HG02678 (cell line): Measurements from ENCODE around the gene EPB41.

Experiments
- ATAC-seq: cut with Tn5 transposase; IDR thresholded peaks from one replicate; pipeline ENCODE4 v1.9.1; 2021; ENCODE audit warnings: mild to moderate bottlenecking, moderate library complexity; ENCODE audit not compliant: unreplicated experiment

The EPB41 gene

GRCh38 chr1:28890836-28891235 is 23.5 kb upstream of the EPB41 start:
- no peak for ATAC-seq

- no peak for ATAC-seq
These were observed 23.1 kb upstream of the EPB41 start for GRCh38 chr1:28891256-28891655.

- ATAC-seq: no peak
These were observed 20.8 kb upstream of the EPB41 start for GRCh38 chr1:28893403-28894102.

- no peak for ATAC-seq
These were observed 19.6 kb upstream of the EPB41 start for GRCh38 chr1:28894785-28895184.

DNA sequence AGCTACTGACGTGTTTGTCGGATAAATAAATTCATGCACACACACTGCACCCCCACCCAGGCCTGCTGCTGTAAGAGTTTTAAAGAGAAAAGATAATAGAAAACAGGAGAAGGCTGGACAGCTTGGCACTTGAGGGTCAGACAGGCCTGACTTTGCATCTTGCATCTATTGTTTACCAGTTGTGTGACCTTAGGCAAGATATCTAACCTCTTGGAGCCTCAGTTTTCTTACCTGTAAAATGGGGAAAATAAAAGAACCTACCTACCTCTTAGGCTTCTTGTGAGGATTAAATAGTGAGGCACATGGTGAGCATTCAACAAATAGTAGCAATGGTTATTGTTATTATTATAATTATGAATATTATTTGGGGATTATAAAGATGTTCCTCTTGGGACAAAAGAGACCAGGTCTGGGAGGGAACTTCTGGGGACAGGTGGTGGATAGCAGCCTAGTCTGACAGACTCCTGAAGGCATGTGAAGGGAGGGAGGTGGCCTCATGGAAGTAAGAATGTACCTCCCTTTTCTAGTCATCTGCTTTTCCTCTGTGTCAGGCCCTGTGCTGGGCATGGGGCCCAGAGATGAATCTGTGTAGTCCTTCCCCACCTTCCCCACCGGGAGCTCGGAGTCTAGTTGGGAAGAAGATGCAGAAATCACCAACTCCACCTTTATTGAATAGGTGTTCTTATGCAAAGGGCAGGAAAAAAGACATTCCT is 18.3 kb upstream of the EPB41 start:
- ATAC-seq: no peak

DNA sequence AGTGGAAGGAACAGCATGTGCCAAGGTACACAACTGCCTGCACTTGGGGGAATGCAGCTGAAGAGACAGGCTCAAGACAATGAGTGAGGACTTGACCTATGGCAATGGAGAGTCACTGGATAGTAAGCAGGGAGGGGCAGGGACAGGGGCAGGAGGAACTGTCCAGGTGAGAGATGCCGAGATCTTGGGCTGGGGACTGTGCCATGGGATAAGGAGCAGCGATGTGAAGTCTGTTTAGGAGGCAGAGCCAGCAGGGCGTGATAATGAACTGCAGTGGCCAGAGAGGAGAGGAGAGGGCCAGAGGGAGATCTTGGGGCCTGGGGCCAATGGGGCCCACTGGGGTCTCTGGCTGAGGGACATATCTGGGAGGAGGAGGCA is 17.8 kb upstream of the EPB41 start:
- ATAC-seq: no peak

DNA sequence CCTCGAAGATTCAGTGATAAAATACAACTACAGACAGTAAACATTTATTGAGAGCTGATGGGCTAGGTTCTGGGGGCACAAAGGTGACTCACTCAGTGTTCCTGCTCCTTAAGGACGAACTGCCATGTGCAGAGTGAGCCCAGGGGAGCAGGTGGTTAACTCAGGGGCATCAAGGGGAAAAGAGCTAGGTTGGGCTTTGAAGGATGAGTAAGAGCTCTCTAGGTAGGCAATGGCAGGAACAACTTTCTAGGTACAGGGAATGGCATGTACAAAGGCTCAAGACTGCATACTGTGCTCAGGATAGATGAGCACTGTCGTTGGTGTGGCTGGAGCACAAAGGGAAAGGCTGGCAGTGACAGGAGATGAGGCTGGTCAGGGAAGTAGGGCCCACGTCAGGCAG is 16.6 kb upstream of the EPB41 start:
- no peak for ATAC-seq

DNA sequence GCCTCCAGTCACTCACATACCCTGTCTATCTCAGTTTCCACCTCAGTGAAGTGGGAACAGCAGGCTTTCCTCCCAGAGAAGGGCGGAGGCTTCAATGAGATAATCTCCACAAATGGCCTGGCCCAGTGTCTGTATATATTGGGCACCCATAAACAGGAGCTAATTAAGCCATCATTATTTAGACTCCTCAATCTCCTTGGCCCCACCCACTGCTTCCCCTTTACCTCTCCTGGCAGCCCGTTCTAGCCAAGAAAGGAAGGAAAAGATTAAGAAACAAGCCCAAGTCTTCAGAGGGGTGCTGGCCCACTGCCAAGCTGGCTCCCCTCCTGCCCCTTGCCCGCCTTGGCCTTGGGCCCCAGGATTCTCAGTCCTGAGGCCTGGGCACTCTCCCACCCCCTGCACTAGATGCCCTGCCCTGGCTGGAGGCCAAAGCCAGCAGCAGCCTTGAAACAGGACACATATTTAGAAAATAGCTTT is 15.9 kb upstream of the EPB41 start:
- ATAC-seq: no peak

GRCh38 chr1:28899267-28899666 is 15.1 kb upstream of the EPB41 start:
- ATAC-seq: no peak

- ATAC-seq: no peak
These were observed 13.8 kb upstream of the EPB41 start for GRCh38 chr1:28900562-28900961.

GRCh38 chr1:28902738-28903137 is 11.6 kb upstream of the EPB41 start:
- ATAC-seq: no peak

- no peak for ATAC-seq
These were observed 8.3 kb upstream of the EPB41 start for GRCh38 chr1:28905921-28906666.

DNA sequence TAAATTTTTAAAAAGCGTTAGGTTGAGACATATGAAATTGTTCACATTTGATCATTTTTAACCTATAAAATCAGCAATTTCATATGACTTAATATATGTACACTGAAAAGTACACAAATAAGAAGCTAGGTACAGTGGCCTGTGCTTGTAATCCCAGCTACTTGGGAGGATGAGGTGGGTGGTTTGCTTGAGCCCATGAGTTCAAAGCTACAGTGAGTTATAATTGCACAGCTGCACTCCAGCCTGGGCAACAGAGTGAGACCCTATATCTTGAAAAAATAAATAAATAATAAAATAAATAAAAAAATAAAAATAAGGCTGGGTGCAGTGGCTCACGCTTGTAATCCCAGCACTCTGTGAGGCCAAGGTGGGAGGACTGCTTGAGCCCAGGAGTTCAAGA is 5.2 kb upstream of the EPB41 start:
- ATAC-seq: no peak

DNA sequence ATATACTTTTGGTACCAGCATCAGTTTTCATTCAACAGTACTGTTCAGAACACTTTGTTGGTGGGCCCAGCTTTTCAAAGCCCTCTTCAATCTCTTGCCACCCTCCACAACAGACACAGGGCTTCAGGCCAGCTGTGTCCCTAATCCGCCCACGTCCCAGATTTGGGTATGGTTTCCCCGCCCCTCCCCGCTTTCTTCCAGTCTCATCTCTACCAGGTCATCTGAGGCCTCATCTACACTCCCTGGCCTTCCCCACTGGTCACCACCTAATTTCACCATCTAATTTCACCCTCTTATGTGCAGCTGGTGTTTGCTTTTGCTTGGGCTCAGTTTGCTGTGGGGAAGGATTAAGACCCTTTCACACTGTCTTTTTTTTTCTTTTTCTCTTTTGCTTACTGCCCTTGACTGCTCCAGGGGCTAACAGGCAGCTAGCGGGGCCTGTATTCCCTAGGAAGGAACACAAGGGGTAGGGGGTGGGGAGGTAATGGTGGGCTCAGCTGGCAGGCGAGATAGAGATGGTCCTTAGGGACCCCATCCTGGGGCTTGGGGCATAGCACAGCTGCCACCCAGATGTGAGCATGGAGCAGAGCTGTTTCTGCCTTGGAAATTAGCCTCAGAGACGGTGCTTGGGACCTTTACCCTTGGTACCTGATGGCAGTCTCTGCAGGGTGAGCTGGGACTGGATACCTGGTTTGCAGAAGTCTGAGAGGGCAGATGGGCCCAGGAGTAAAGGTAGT is 3.8 kb upstream of the EPB41 start:
- no peak for ATAC-seq

DNA sequence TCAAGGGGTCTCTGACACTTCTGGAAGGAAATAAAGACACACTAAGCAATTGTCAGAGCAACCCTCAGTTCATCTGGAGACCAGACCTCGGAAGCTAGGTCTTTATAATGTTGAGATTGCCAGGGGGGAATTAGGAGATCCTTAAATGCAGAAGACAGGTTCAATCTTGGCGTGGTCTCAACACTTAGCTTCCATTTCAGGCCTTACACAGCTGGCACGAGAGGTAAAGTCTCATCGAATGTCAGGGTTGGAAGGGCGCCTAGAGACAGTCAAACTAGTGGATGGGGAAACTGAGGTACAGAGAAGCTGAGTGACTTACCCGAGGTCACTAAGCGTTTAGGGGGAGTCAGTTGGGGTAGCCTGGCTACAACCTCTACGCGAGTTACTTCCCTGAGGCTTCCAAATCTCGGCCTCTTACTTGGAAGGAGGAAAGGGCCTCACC is 562 bp upstream of the EPB41 start:
- ATAC-seq: no peak

DNA sequence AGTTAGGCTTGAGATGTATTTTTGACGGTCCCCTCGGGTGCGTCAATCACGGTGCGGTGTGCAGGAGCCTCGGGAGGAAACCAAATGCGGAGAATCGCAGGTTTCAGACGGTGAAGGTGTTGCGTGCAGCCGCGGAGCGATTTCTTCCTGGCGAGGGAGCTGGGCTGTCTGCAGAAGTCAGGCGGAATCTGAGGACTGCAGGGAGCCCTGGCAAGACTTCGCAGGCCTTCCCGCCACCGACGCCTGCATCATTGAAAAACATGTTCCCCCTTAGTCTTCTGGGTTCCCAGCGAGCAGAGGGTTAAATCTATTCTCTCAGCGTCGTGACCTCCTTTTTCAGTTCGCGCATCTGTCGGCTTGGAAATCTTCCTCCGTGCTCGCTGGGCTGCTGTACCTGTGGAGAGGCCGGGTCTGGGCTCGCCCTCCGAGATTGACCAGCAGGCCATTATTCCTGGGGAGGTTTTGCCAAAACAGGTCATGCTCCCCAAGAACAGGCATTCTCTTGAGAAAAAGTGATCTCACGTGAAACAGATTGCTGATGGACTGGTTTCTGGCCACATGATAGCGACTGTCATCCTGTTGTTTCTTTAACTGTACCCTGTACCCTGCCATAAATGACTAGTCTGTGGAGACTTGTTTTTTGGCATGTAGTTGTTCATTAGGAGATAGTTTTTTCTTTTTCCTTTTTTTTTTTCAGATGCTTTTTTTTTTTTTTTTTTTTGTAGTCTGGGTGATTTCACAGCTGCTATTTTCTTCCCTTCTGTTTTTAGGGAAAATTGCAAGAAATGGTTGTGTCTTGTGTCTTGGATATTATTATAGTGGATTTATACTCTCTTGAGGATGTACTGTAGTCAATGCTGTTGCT is 894 bp downstream of the EPB41 start:
- ATAC-seq: peak; percentile 9

DNA sequence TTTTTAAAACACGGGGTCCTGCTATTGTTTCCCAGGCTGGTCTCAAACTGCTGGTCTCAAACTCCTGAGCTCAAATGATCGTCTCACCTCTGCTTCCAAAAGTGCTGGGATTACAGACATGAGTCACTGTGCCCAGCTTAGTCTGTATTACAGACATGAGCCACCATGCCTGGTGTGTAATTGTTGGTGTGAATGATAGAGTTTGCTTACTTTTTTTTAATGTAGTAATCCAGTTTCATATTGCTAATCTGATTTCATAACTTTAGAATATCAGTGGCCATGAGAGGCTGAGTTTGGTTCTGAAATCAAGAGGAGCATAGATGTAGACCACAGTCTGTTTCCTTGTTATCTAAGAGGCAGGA is 3.4 kb downstream of the EPB41 start:
- ATAC-seq: no peak

GRCh38 chr1:28921286-28921869 is 7.0 kb downstream of the EPB41 start:
- no peak for ATAC-seq

DNA sequence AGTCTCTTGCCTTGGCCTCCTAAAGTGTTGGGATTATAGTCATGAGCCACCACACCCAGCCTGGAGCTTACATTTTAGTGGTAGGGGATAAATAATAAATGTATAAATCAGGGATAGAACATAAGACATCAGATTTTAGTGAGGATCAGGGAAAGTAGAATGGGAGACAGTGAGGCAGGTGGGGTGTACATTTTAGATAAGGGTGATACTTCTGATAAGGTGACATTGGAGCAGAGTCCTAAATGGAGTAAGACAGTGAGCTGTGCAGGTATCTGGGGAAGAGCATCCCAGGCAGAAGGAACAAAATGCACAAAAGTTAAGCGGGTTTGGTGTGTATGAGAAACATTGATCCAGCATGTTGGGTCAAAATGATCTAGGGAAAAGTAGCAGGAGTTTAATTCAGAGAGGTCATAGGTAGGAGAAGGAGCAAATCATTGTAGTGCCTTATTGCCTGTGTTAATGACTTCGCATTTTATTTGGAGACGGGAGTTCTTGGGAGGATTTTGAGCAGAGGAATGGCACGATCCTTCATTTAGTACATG is 11.1 kb downstream of the EPB41 start:
- no peak for ATAC-seq
